RWPE1 (cell line): ENCODE data around the gene ULK3.

Source experiments
- CTCF ChIA-PET: fragments of 350-600 bp; sonication (Branson Sonifier 250); formaldehyde crosslinking; extraction: SDS; loops from one replicate; lab custom pipeline; 2021; lab: Yijun Ruan, JAX
- POLR2A ChIA-PET: fragments of 400-600 bp; formaldehyde crosslinking; extraction: SDS; loops from one replicate; lab custom pipeline; 2020; ENCODE audit warnings: antibody characterized with exemption; ENCODE audit not compliant: low non-redundant PET; lab: Yijun Ruan, JAX
- DNase-seq: peaks from one replicate; pipeline ENCODE4 v3.0.0; 2012; ENCODE audit warnings: low spot score
- H3K27ac ChIP-seq: fragments of 450-650 bp; 2 replicates; pipeline ENCODE4 v1.5.1; 2017
- CTCF ChIP-seq: fragments of 450-650 bp; conservative IDR thresholded peaks from 2 replicates; pipeline ENCODE4 v1.5.1; 2017; ENCODE audit warnings: low read depth, mild to moderate bottlenecking

ULK3 gene

GRCh38 chr15:74854453-74855022 lies 11.6 kb upstream of the ULK3 start:
- no peak for DNase-seq
- no peak for TF ChIP-seq CTCF
- ChIA-PET POLR2A (interaction anchor here (0.5 kb wide), 1 partner anchor 919 kb away, joined by 3 read pairs; no protein-coding TSS in a partner anchor), CTCF (no interaction called here)
- H3K27ac ChIP-seq: peak overlapping the region; percentile 4; the same call in 1 of the 2 replicates

- CTCF ChIA-PET: interaction anchor here (1.5 kb wide), 1 partner anchor 35 kb away, joined by 3 read pairs; no protein-coding TSS in a partner anchor
- H3K27ac ChIP-seq: peak overlapping the region; percentile 12; the same call in 1 of the 2 replicates
Measured at GRCh38 chr15:74851960-74852359, 9.0 kb upstream of the ULK3 start.

DNA sequence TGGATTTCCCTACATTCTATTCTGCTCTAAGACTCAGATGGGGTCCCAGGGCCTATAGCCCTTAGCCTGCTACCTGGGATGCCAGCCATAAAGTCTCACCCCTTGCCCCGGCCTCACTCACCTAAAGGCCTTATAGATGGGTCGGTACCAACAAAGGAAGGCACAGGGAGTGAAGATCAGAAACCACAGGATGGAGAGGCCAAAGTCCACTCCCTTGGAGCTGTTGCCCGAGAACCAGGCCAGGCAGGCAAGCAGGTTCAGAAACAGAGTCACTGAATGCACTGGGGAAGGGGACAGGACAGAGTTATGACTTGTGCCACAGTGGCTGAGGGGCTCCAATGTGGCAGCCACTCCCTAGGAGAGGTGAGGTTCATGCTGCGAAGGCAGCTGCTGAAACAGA lies 7.4 kb upstream of the ULK3 start:
- ChIA-PET POLR2A (no interaction called here), CTCF (no interaction called here)
- no peak for TF ChIP-seq CTCF
- no peak for DNase-seq
- no peak overlapping the region; the same call in 1 of the 2 replicates for H3K27ac ChIP-seq

More at GRCh38 chr15:74851960-74852359, 9.0 kb upstream of the ULK3 start:
- POLR2A ChIA-PET: no interaction called here
- DNase-seq: no peak
- no peak for TF ChIP-seq CTCF

- no peak for TF ChIP-seq CTCF
- ChIA-PET POLR2A (no interaction called here), CTCF (interaction anchor here (0.7 to 0.8 kb wide), 2 partner anchors 54 to 209 kb away, joined by 3 to 4 read pairs; no protein-coding TSS in a partner anchor)
- no peak for DNase-seq
- peak overlapping the region; percentile 40 for H3K27ac ChIP-seq
Measured at GRCh38 chr15:74847432-74847831, 4.5 kb upstream of the ULK3 start.

DNA sequence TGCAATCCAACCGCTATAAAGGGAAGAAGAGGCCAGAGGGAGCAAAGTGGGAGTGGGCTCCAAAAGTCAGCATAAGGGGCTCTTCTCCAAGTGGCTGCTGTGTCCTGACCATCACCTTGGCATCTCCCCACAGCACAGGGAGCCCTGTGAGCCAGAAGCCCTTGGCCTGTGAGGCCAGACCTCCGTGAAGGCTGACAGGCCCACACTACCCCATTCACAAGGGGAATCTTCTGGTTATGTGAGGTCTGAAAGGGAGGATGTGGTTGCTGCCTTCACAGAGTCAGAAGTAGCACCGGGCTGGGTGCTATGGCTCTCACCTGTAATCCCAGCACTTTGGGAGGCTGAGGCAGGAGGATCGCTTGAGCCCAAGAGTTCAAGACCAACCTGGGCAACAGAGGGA lies 2.6 kb upstream of the ULK3 start:
- DNase-seq: no peak
- ChIA-PET CTCF (interaction anchor here (0.7 to 1.6 kb wide), 2 partner anchors 22 to 56 kb away, joined by 6 to 11 read pairs; no protein-coding TSS in a partner anchor), POLR2A (no interaction called here)
- no peak for TF ChIP-seq CTCF
- peak overlapping the region; percentile 81 for H3K27ac ChIP-seq

DNA sequence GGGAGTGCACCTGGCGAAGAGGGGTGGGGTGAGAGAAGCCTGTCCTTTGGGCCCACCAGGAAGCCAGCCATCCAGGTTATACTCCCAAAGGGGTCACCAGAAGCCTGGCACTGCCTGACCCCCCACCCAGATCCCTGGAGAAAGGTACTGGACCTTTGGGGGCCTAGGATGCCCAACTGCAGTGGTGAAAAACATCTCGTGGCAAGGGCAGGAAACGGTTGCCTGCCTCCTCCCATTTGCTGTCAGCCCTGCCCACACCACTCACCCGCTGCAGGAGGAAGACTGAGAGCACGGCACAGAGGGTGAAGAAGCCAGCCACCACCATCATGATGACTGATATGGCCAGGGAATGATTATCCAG lies 2.2 kb upstream of the ULK3 start:
- CTCF ChIA-PET: interaction anchor here (1.6 kb wide), 1 partner anchor 56 kb away, joined by 11 read pairs; no protein-coding TSS in a partner anchor
- POLR2A ChIA-PET: interaction anchor here (0.7 to 1.5 kb wide), 2 partner anchors 19 to 26 kb away, joined by 3 to 6 read pairs; no protein-coding TSS in a partner anchor
- TF ChIP-seq CTCF: no peak
- peak overlapping the region; percentile 81 for H3K27ac ChIP-seq
- DNase-seq: no peak
